GM18520 (cell line): ENCODE measurements around the gene SNX18.

Source experiments
- ATAC-seq: cut with Tn5 transposase; IDR thresholded peaks from one replicate; pipeline ENCODE4 v1.9.1; 2021; ENCODE audit not compliant: unreplicated experiment

SNX18 gene

GRCh38 chr5:54577937-54578653 is 60.5 kb downstream of the SNX18 start:
- ATAC-seq = no peak

- no peak for ATAC-seq
These were observed 62.2 kb downstream of the SNX18 start for GRCh38 chr5:54579591-54580295.

GRCh38 chr5:54580997-54581811 is 63.6 kb downstream of the SNX18 start:
- no peak for ATAC-seq

- ATAC-seq = no peak
These were observed 64.4 kb downstream of the SNX18 start for GRCh38 chr5:54581831-54582548.

- no peak for ATAC-seq
These were observed 68.8 kb downstream of the SNX18 start for GRCh38 chr5:54586336-54586735.

GRCh38 chr5:54589786-54590185 is 72.2 kb downstream of the SNX18 start:
- ATAC-seq = no peak

GRCh38 chr5:54590824-54591223 is 73.3 kb downstream of the SNX18 start:
- no peak for ATAC-seq

- no peak for ATAC-seq
These were observed 76.2 kb downstream of the SNX18 start for GRCh38 chr5:54593779-54594178.

GRCh38 chr5:54594181-54594580 is 76.6 kb downstream of the SNX18 start:
- ATAC-seq = no peak

- no peak for ATAC-seq
These were observed 78.2 kb downstream of the SNX18 start for GRCh38 chr5:54595721-54596120.
